ENCODE results near the gene INPP5K. TPM values are rescaled to one million over a fixed set of nuclear protein-coding genes. Genes with fewer than 3 reads are reported as not detected.
"Not testable (repeated sequence)": the region's sequence is repeated elsewhere in the genome, so short reads cannot be mapped to it uniquely, and the experiment has no call there.

The INPP5K gene
- total RNA-seq: 10 to 100 TPM; 52.4 to 58.1 TPM

- peak within 1 kb of the TSS; percentile 86 for H3K4me3 Mint-ChIP-seq
- peaks cover 18% of the 10 kb centered on the region for H3K36me3 Mint-ChIP-seq (ENCODE audit: low read depth)
- ChIA-PET POLR2A (interaction anchor here (0.6 to 2.7 kb wide), 35 partner anchors 9 to 406 kb away, joined by 3 to 34 read pairs (median 5); partner anchors contain the start of genes CRK, MYO1C, PITPNA and RILP), CTCF (interaction anchor here (0.6 to 3.4 kb wide), 22 partner anchors 10 to 458 kb away, joined by 3 to 69 read pairs (median 5); partner anchors contain the start of genes CRK, SLC43A2, TRARG1 and YWHAE)
- peak; percentile 99 for DNase-seq
- peaks cover 35% of the 10 kb centered on the region for H3K4me1 Mint-ChIP-seq
- H3K9me3 Mint-ChIP-seq: no peaks in the 10 kb centered on the region
- peak within 1 kb of the TSS; percentile 85 for H3K27ac Mint-ChIP-seq
- no peaks in the 10 kb centered on the region for H3K27me3 Mint-ChIP-seq
Observed at GRCh38 chr17:1516388-1517161, at the start of gene INPP5K. TSS of gene INPP5K (minus strand) at chr17:1516612. CDS start at chr17:1516499, 113 bp downstream.

GRCh38 chr17:1565877-1566276 lies 49.5 kb upstream of the INPP5K start:
- CTCF ChIA-PET: interaction anchor here (1.9 kb wide), 1 partner anchor 50 kb away, joined by 7 read pairs; the partner anchor contains the start of gene INPP5K
- no peaks in the 10 kb centered on the region for H3K9me3 Mint-ChIP-seq
- POLR2A ChIA-PET: interaction anchor here (1.5 to 1.7 kb wide), 3 partner anchors 49 to 166 kb away, joined by 3 to 5 read pairs (median 5); partner anchors contain the start of genes INPP5K and YWHAE
- H3K36me3 Mint-ChIP-seq (ENCODE audit: low read depth): no peaks in the 10 kb centered on the region
- H3K27me3 Mint-ChIP-seq: peaks cover 6% of the 10 kb centered on the region
- no peak overlapping the region for H3K27ac Mint-ChIP-seq
- no peak overlapping the region for H3K4me3 Mint-ChIP-seq
- no peak for DNase-seq
- H3K4me1 Mint-ChIP-seq: peaks cover 39% of the 10 kb centered on the region

DNA sequence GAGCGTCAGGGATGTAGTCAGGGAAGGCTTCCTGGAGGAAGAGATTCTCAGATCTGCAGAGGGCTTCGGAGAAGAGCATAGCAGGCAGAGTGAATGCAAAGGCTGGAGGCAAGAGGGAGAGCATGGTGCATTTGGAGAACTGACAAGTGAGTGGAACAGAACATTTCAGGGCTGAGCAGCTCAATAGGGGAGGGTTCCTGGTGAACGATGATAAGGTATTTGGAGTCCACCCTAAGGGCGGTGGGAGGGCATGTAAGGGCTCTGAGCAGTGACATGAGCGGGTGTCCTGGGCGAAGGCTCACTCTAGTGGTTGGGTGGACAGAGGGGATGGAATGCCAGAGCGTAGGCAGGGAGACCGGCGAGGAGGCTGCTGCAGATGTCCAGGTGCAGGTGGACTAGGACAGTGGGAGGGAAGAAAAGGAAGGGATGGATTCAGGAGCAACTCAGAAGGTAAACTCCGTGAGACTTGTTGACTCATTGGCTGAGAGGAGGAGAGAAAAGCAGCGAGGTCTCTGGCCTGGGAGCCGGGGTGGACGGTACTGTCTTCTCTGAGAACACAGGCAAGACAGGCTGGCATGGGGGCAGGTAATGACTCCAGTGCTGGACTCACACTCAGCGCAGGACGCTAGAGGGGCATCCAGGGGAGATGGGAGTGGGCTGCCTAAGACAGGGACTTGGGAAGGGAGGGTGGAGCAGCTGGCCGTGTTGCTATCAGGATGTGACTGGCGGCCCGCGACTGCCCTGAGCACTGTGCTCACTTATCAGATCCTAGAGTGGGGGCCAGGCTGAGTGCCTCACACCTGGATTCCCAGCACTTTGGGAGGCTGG lies 47.6 kb upstream of the INPP5K start:
- no peak for DNase-seq
- POLR2A ChIA-PET: no interaction called here
- Mint-ChIP-seq H3K9me3 (no peaks in the 10 kb centered on the region), H3K36me3 (ENCODE audit: low read depth) (no peaks in the 10 kb centered on the region), H3K27ac (no peak overlapping the region), H3K4me1 (peaks cover 51% of the 10 kb centered on the region), H3K27me3 (peaks cover 6% of the 10 kb centered on the region), H3K4me3 (peak overlapping the region; percentile 59)
- CTCF ChIA-PET: interaction anchor here (0.8 kb wide), 1 partner anchor 54 kb away, joined by 5 read pairs; no protein-coding TSS in a partner anchor

DNA sequence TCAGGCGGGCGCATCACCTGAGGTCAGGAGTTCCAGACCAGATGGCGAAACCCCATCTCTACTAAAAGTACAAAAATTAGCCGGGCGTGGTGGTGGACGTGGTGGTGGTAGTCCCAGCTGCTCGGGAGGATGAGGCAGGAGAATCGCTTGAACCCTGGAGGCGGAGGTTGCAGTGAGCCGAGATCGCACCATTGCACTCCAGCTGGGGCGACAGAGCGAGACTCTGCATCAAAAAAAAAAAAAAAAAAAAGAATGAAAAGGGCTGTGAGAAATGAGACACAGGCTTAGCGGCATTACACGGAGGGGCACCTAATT lies 47.0 kb upstream of the INPP5K start:
- H3K27me3 Mint-ChIP-seq; DNase-seq; H3K9me3 Mint-ChIP-seq; H3K27ac Mint-ChIP-seq; H3K36me3 Mint-ChIP-seq (ENCODE audit: low read depth): not testable (repeated sequence)
- H3K4me3 Mint-ChIP-seq: peak overlapping the region; percentile 59
- POLR2A ChIA-PET: interaction anchor here (1.5 kb wide), 1 partner anchor 48 kb away, joined by 11 read pairs; the partner anchor contains the start of gene INPP5K
- peaks cover 51% of the 10 kb centered on the region for H3K4me1 Mint-ChIP-seq
- CTCF ChIA-PET: interaction anchor here (0.8 kb wide), 1 partner anchor 55 kb away, joined by 5 read pairs; no protein-coding TSS in a partner anchor

GRCh38 chr17:1562176-1562643 lies 45.8 kb upstream of the INPP5K start:
- ChIA-PET POLR2A (interaction anchor here (1.0 to 1.5 kb wide), 4 partner anchors 46 to 154 kb away, joined by 3 to 11 read pairs (median 4); partner anchors contain the start of genes CRK and INPP5K), CTCF (interaction anchor here (1.0 to 1.1 kb wide), 2 partner anchors 86 to 197 kb away, joined by 4 to 5 read pairs; no protein-coding TSS in a partner anchor)
- Mint-ChIP-seq H3K27me3 (peaks cover 5% of the 10 kb centered on the region), H3K27ac (no peak overlapping the region), H3K4me1 (peaks cover 44% of the 10 kb centered on the region), H3K4me3 (peak overlapping the region; percentile 78), H3K9me3 (no peaks in the 10 kb centered on the region), H3K36me3 (ENCODE audit: low read depth) (peaks cover under 1% of the 10 kb centered on the region)
- DNase-seq: peak; percentile 44

- peak; percentile 39 for DNase-seq
- H3K4me1 Mint-ChIP-seq: peaks cover 41% of the 10 kb centered on the region
- no peaks in the 10 kb centered on the region for H3K9me3 Mint-ChIP-seq
- POLR2A ChIA-PET: interaction anchor here (0.9 to 1.3 kb wide), 4 partner anchors 9 to 155 kb away, joined by 3 to 6 read pairs (median 4); no protein-coding TSS in a partner anchor
- peak overlapping the region; percentile 78 for H3K4me3 Mint-ChIP-seq
- H3K27ac Mint-ChIP-seq: no peak overlapping the region
- H3K27me3 Mint-ChIP-seq: peaks cover 5% of the 10 kb centered on the region
- CTCF ChIA-PET: interaction anchor here (1.1 to 1.6 kb wide), 3 partner anchors 12 to 196 kb away, joined by 6 to 10 read pairs (median 6); no protein-coding TSS in a partner anchor
- peaks cover 4% of the 10 kb centered on the region for H3K36me3 Mint-ChIP-seq (ENCODE audit: low read depth)
Observed at GRCh38 chr17:1561420-1562175, 45.2 kb upstream of the INPP5K start.

DNA sequence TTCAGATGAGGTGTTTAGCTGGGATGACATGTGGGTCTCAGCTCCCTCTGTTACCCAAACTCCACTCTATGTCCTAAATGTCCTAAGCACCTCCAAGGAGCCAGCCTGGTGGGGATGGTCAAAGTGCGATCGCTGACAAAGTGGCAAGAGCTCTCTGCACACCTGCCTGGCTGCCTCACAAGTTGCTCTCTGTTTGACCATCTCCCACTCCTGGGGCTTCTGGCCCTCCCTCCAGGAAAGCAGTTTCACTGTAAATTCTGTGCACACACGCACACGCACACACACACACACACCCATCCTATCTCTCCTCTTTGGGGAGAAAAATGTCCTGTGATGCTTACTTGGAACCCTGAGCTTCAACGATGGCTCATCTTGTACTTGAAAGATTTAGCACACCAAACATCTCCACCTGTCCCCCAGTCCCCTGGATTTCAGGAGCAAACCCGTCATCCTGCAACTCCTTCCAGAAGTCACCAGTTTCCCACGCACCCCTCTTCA lies 44.5 kb upstream of the INPP5K start:
- CTCF ChIA-PET: interaction anchor here (1.1 to 1.6 kb wide), 3 partner anchors 13 to 196 kb away, joined by 6 to 10 read pairs (median 6); no protein-coding TSS in a partner anchor
- no peak for DNase-seq
- H3K27ac Mint-ChIP-seq: no peak overlapping the region
- peaks cover 44% of the 10 kb centered on the region for H3K4me1 Mint-ChIP-seq
- peak overlapping the region; percentile 78 for H3K4me3 Mint-ChIP-seq
- H3K27me3 Mint-ChIP-seq: peaks cover 5% of the 10 kb centered on the region
- H3K9me3 Mint-ChIP-seq: no peaks in the 10 kb centered on the region
- POLR2A ChIA-PET: interaction anchor here (0.9 to 1.3 kb wide), 3 partner anchors 9 to 83 kb away, joined by 3 to 4 read pairs (median 3); no protein-coding TSS in a partner anchor
- peaks cover 8% of the 10 kb centered on the region for H3K36me3 Mint-ChIP-seq (ENCODE audit: low read depth)

- H3K9me3 Mint-ChIP-seq: no peaks in the 10 kb centered on the region
- DNase-seq: no peak
- no peak overlapping the region for H3K27ac Mint-ChIP-seq
- ChIA-PET POLR2A (no interaction called here), CTCF (interaction anchor here (1.5 to 1.6 kb wide), 2 partner anchors 13 to 70 kb away, joined by 6 to 10 read pairs; no protein-coding TSS in a partner anchor)
- peaks cover 43% of the 10 kb centered on the region for H3K4me1 Mint-ChIP-seq
- H3K27me3 Mint-ChIP-seq: peaks cover 5% of the 10 kb centered on the region
- no peak overlapping the region for H3K4me3 Mint-ChIP-seq
- peaks cover 8% of the 10 kb centered on the region for H3K36me3 Mint-ChIP-seq (ENCODE audit: low read depth)
Observed at GRCh38 chr17:1560101-1560857, 43.9 kb upstream of the INPP5K start.

DNA sequence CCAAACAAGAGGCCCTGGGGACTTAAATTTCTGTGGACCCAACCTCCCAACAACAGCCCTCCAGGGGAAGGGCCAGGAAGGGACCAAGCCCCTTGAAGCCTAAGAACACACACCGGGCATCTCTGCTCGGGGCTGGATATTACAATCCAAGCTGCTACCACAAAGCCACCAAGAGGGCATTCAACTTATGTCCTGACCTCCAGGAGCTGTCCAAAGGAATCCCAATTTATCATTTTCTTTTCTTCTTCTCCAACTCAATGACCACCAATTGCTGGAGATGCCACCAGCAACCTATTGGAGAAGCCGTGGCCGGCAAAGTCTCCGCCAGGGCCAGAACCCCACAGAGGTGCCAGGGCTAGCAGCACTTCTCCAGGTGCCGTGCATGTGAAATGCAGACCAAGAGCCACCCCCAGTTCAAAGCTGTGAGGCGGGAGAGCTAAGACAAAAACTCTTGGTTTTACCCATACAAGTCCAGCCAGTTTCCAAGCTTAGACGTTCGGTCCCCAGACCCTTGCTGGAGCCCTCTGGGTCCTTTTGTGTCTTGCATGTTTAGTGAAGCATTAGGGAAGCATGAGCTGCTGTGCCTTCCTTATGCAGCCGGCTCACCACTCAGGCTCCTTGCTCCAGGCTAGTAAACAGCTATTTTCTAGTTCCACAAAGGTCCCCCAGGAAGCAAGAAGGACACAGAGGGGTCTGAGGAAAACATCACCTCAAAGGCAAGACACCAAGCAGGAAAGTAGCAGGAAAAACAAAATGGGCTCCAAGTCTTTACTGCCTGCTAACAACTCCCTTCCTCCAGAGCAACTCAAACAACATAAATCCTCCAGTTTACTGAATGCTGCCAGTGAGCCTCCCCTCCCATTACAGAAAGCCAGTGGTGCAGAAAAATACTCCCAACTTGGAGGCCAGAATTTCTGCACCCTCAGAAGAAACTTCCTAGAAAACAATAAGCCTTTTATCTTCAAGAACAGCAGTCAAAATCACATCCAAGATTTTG lies 42.9 kb upstream of the INPP5K start:
- H3K4me3 Mint-ChIP-seq: no peak overlapping the region
- CTCF ChIA-PET: no interaction called here
- peaks cover 43% of the 10 kb centered on the region for H3K4me1 Mint-ChIP-seq
- POLR2A ChIA-PET: no interaction called here
- H3K27ac Mint-ChIP-seq: no peak overlapping the region
- H3K27me3 Mint-ChIP-seq: peaks cover 5% of the 10 kb centered on the region
- DNase-seq: no peak
- H3K36me3 Mint-ChIP-seq (ENCODE audit: low read depth): peaks cover 8% of the 10 kb centered on the region
- H3K9me3 Mint-ChIP-seq: no peaks in the 10 kb centered on the region

GRCh38 chr17:1558401-1558800 lies 42.0 kb upstream of the INPP5K start:
- no peak overlapping the region for H3K4me3 Mint-ChIP-seq
- peaks cover 8% of the 10 kb centered on the region for H3K36me3 Mint-ChIP-seq (ENCODE audit: low read depth)
- POLR2A ChIA-PET: no interaction called here
- no peak overlapping the region for H3K27ac Mint-ChIP-seq
- H3K9me3 Mint-ChIP-seq: no peaks in the 10 kb centered on the region
- no peaks in the 10 kb centered on the region for H3K27me3 Mint-ChIP-seq
- peaks cover 35% of the 10 kb centered on the region for H3K4me1 Mint-ChIP-seq
- CTCF ChIA-PET: interaction anchor here (0.7 kb wide), 1 partner anchor 177 kb away, joined by 5 read pairs; no protein-coding TSS in a partner anchor
- DNase-seq: no peak

Data from activated CD4-positive, alpha-beta memory T cell treated with anti-CD3 and anti-CD28 coated beads, Interleukin-2, amount 10 ng/mL, durations not matched to agents 7 days and 5 days (primary cell).